NCI-H2107 treated with DMSO at 0.1 percent for 48 hours (cell line): Measurements from ENCODE around the gene DNAL1.
"Not testable (repeated sequence)": the region's sequence is repeated elsewhere in the genome, so short reads cannot be mapped to it uniquely, and the experiment has no call there.

Source experiments
- DNase-seq: peaks from one replicate; lab custom pipeline; 2025; ENCODE audit not compliant: unreplicated experiment; lab: John Stamatoyannopoulos, UW

DNAL1 gene

DNA sequence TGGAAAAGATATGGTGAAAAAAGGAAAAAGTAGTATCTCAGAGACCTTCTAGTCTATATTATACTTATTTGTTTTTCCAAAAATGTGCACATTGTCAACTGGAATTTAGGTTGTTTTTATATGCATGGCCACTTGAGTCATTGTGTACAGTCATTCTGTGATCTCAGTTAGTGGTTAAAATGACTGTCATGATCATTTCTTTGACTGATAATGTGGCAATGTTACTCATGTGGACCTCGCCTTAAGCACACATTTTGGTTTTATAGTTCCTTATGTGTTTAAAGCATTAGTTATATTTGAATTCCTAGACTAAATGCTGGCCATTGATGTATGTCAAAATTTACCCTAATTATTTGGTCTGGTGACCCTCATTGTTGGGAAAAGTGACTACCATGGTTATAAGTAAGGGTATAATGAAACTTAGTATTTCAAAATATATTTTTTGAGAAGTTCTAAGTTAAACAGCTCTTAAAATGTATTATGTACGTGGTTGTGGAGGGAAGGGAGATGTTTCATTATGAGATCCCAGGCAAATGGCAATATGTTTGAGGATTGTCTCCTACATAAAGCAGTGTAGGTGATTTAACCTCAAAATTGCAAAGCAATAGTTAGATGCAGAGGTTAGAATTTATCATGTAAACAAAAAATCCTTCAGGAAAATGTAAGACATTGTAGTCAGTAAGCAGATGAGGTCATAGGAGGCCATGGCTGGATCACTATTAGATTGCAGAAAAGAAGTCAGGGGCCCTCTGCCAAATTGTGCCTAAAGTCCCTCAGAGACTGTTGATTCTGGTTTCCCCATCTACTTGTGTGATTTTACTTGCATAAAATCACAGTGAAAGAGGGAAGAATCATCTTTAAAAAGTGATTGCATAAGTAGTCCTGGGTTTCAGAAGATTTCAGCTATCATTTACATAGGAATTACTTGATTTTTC lies 51.9 kb downstream of the DNAL1 start:
- DNase-seq: no peak

DNA sequence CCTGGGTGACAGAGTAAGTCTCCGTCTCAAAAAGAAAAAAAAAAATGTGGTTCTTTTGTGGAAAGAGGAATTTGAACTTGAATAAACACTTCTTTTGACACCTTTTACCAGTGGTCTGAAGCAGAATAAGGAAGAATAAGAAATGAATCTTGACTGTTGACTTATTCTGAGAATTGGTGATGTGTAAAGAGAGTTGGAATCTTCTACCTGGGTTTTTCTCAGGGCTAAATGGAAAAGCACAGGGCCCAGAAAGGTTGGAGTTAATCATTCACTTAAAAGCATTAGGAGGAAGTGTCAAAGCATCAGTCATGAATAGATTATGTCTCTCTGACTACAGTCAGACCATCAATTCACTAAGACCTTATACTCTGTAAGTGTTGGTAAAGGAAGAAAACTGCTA lies 55.5 kb downstream of the DNAL1 start:
- no peak for DNase-seq

DNA sequence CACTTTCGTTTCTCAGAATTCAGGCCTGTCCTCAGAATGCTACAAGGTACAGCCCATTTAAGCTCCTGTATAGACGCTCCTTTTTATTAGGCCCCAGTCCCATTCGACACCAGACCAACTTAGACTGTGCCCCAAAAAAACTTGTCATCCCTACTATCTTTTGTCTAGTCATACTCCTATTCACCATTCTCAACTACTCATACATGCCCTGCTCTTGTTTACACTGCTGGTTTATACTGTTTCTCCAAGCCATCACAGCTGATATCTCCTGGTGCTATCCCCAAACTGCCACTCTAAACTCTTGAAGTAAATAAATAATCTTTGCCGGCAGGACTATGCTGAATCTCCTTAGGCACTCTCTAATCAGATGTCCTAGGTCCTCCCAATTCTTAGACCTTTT lies 63.3 kb downstream of the DNAL1 start:
- DNase-seq: not testable (repeated sequence)

DNA sequence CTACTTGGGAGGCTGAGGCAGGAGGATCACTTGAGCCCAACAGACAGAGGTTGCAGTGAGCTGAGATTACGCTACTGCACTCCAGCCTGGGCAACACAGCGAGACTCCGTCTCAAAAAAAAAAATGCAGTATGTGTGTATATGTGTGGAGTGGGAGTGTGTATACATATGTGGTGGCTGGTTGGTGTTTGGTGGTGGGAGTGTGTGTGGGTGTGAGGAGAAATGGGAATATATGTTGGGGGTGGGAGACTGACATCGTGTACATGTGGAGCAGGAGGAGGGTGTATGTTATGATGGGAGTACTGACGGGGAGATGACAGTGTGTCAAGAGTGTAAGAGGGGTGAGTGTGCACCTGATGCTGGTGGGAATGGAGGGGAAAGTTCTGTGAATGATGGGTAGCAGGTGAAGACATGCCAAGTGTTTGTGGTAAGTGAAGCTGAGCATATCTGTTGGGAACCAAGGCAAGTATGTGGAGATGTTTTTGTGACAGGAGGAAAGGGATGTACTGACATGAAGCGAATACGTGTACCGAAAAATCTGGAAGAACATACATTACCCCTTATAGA lies 65.2 kb downstream of the DNAL1 start:
- DNase-seq: no peak

DNA sequence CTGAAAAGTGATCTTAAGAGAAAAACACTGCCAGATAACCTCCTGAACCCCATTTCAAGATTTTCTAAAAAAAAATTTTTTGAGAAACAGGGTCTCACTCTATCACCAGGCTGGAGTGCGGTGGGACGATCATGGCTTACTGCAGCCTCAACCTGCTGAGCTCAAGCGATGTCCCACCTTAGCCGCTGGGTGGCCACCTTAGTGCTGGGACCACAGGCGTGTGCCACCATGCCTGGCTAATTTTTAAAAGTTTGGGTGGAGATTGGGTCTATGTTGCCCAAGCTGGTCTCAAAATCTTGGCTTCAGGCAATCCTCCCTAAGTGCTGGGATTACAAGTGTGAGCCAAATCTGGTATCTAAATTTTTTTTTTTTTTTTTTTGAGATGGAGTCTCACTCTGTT lies 66.0 kb downstream of the DNAL1 start:
- DNase-seq: no peak

DNA sequence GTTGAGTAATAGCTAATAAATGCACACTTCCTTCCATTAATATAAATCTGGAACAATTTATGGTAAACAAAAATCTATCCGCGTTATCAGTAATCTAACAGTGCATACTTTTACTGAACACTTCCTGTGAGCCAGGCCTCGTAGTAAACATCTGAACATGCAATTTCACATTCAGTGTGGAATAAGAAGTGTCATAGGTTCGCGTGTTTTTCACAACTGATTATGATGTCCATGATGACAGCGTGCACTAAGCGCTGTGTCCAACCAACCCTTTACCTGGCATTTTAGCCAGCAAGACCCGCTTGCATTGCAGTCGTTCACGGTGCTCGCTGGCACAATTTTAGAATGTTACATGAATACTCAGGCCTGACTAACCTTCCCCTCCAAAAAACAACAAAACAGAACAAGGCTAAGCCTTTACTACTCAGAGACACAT lies 67.3 kb downstream of the DNAL1 start:
- DNase-seq: no peak

DNA sequence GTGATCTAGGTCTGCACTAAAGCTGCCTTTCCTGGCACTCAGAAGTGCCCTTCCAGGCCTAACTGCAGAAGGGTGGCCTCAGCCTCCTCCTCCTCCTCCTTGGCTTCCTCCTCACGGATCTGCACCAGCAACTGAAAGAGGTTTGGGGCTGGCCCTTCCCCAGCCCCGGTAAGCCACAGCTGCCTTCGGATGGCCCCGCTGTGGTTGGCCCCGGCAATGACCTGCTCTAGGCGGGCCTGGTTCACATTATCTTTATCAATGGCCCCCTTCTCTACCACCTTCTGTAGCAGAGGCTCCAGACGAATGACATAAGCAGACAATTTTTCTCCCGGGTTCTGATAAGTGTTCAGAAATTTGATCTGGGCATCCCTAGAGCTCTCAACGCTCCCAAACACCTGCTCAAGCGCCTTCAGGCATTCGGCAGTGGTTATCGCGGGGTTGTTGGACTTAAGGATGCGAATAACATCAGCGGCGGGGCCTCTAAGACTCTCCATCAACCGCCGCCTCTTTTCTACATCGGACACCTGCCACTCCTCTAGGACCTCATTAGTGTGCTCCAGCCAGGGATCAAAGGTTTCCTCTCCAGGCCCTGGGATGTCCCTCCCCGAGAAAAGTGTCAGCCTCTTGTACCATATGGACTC lies 67.9 kb downstream of the DNAL1 start:
- peak; percentile 87 for DNase-seq

DNA sequence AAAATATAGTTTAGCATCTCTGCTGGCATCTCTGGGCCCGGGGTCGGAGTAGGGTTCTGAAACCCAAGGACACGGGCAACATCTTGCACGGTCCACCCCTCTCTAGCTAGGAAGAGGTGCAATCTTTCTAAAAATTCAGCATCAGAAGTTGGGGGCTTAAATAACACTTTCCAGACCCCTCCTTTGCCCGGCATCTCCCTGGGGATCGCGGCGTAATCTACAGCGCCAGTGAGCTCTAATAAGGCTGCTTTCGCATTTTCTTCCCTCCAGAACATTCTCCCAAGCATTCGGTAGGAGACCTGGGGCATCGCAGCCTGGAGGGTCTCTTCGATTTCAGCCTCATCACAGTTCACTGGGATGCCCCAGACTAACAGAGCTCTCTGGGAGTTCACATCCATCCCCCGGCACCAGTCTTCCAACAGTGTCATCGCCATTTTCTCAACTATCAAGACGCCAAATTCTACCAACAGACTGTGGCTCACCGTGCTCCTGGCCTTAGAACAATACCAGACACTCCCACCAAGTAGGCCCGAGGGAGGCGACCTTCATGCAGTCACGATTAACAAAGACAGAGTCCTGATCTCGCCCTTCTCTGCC lies 68.5 kb downstream of the DNAL1 start:
- DNase-seq: no peak

DNA sequence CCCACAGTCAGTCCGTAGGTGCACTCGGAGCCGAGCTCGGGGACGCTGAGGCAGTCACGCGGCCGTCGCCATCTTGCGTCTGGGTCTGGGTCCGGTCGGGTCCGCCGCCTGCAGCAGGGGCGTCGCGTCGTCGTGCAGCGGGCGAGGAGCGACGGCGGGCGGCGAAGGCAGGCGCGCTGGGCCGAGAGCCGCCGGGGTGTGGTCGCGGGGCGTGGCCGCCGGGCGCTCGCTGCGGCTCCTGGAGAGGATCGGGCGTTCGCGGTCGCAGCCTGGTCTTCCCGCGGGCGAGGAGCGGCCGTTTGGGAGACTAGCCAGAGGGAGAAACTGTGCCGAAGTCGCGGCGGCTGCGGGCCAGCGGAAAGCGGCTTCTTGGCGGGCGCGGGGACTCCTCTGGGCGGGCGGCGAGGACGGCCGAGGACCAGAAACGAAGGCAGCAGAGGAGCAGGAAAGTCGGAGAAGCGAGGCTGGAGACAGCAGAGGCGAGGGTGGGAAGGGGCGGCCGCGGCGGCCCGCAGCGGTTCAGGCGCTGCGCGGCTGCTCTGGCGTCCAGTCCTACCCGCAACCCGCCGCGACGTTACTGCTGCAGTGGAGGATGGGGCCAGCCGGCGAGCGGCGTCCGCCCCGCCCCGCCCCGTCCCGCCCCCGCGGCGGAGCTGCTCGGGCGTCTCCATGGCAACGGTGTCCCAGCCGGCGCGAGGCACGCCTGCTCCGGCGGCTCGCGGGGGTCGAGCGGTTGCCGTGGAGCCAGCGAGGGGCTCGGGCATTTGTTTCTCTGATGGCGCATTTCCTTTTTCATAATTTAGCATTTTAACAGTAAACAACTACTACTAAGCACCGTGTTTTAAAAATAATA lies 69.2 kb downstream of the DNAL1 start, which contains the start of gene PNMA1:
PNMA1 (minus strand) TSS at position 582 of the 853 bp plus-strand sequence. CDS start 745 bp downstream, outside the sequence.
- DNase-seq: peak; percentile 90

DNA sequence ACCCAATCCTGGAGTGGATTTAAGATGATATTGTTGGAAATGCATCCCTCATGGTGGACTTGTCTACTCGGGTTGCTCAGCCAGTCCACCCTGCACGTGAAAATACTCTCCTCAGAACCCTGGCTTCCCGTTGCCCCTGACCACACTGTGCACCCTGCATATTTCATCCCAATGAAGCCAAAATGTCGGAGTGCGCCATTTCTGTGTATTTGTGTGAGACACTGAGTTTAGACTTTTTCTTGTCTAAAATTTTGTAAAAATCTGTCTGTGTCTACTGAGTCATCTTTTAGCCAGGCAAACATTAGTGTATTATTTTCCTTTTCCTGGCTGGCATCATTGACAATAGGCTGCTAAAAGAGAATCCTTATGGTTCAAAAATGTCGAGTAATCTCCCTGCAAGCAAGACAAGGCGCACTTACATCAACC lies 69.9 kb downstream of the DNAL1 start:
- no peak for DNase-seq

DNA sequence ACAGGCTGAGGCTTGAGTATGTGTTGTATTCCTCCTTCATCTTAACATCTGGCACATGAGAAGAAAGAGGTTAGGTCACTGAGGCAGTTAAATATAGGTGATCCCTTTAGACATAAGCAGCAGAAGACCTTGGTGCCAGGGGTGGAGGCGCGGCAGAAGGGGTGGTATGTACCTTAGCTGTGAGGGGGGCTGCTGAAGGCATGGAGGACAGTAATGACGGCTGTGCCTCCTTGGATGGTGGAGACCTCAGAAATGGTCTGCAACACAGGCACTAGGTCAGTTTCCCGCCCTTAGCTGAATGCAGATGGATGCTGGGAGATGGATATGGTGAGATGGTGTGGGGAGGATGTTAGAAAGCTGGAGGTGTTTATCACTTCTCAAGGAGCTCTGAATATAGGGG lies 70.9 kb downstream of the DNAL1 start:
- no peak for DNase-seq

DNA sequence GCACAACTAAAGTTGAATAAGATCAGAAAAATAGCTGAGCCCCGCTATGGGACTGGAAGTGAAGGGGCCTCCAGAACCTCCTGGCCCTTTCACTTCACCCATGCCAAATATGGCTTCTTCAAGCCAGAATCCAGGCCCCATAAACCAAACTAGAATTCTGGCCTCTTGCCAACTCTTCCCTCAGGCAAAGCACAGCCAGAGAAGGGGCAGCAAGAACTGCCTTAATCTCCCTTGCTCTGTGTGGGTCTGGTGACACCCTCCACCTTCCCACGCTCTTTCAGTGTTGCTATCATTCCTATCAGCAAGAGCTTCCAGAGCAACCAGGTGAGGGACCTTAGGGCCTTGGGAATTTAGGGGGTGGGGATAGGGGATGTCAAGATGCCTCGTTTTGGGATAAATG lies 72.5 kb downstream of the DNAL1 start:
- DNase-seq: no peak

DNA sequence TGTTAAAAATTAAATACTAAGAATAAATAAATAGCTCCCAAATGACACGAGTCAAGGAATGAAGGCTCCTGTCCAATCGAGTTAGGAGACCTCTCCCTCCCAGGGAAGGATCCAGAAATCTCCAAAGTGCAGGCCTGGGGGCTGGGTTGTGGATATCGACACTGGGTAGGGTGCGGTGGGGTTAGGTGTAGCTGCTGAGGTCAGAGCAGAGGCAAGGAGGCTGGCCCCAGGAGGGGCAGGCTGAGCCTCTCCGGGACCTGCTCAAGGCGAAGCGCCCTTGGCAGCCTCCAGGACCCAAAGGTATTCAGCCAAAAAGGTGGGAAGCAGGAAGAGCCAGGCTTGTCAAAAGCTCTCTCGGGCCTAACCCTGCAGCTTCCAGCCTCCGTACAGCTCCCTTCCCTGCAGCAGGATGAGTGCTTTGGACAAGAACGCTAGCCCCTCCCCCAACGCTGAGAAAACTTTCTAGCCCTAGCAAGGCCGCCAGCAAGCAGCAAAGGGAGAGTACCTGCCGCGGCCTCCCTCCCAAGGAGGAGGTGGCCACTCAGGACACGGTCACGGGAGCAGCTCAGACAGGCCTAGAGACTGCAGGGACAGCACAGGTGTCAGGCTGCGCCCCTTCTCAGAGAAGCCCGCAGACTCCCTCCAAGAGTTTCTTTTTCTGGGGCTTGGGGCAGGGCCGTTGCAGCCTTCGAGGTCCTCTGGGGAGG lies 73.1 kb downstream of the DNAL1 start:
- DNase-seq: no peak

DNA sequence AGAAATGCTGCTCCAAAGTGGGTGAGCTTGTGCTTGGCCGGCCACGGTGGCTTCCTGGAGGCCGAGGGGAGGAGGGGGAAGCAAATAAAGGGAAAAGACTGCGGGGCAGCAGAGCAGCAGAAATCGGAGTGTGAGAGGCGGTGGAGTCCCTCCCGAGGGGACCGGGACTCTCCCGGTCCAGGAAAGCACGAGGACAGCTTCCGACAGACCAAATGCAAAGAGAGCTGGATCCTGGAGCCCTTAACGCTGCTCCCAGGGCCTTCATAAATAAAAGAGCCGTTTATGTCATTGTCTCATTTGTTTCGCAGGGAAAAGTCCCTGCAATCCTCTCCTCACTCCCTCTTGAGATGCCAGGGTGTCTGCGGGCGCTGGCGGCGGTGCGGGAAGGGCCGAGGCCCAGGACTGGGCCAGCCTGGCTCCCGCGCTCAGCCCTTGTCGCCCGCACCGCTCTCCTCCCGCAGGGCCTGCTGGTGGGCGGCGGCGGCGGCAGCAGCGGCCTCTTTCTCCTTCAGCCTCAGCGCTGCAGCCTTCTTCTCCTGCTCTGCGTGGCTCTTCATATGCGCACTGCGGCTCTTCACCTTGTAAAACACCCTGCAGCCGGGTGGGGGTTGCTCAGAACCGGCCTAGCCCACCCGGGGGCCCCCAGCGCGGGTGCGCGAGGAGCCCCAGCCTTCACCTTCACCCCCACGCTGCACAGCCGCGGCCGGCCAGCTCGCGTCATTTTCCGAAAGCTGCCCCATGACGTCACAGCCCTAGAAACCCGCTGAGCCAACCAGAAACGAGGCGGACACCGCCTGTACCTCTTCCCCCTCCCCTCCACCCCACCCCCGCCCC lies 73.8 kb downstream of the DNAL1 start:
- DNase-seq: no peak

DNA sequence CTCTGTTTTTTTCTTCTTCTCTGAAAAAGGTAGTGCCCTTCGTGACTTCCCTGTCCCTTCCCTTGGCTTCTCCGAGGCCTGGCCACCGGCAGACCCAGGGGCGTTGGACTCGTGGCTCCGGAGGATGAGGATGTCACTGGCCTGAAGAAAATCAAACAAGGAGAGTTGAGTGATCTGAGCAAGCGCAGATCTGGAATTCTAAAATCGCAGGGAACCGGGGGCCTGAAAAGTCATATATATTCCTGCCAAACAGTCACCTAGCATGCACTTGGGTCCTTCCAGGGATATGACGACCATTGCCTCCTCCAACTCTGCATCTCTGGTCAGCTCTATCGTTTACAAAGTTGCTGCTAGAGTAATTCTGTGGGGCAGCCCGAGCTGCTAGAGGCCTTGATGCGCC lies 74.6 kb downstream of the DNAL1 start:
- no peak for DNase-seq

DNA sequence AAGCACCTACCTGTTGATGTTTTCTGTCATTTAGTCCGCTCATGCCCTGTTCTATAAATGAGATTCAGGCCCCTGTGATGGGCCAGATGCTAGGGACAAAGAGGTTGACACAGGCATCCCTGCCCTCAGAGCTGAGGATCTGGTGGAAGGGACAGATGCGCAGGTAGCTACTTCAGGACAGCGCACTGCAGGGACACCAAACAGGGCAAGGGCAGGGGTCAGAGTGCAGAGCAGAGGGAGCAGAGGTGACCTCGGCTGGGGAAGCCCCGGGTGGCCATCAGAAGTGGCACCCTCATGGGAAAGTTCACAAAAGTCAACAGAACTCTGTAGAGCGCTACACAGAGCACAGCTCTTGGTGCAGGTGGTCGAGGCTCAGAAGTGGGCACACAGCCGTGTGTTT lies 75.0 kb downstream of the DNAL1 start:
- DNase-seq: no peak

DNA sequence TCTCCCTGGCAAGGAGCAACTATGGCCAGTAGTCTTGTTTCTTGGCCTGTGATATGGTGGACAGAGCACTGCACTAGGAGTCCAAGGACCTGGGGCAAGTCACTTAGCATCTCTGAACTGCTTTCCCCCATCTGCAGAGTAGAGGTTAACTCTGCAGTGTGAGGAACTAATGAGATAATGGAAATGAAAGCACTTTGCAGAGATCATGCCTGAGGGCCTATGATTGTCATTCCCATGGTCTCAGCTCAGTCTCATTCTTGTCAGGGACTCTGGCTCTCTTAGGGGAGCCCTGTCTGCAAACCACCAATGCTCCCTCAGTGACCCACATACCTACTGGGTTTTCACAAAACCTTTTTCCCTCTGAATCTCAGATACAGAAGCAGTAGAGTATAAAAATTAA lies 75.8 kb downstream of the DNAL1 start:
- no peak for DNase-seq

DNA sequence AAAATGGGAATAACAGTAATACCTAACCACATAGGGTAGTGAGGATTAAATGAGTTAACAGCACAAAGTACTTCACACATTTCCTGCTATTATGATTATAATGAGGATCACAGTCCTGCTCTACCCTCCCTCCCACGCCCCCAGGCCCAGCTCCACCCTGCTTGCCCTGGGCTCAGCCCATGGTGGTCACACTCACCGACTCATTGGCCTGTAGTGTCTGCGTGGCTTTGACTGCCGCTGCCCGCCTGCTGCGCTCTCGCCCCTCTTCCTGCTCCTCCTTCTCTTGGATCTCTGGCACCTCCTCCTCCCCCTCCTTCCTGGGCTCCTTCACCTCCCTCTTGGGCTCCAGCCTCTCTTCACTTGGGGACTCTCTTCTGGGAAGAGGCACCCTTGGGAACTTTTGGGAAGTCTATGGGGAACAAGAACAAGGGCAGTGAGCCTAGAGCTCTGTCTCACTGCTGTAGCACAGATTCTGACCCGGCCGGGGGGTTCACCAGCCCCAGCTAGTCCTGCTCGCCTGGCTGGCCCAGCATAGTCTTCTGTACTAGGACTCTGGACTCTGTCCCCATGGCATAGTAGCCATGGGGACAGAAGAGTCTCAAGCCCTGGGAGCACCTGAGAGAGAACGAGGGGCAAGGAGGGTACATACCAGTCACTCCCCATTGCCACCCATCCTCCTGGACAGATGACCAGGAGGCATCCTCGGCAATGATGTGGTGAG lies 76.5 kb downstream of the DNAL1 start:
- DNase-seq: no peak
